OCI-LY1 (cell line): Measurements from ENCODE around the gene RASD2.

Experiments
- H2AFZ ChIP-seq: fragments of 200-600 bp; sonication (generic), shearing (Covaris generic); 2 replicates; pipeline ENCODE4 v1.6.0; 2014; ENCODE audit warnings: antibody characterized with exemption, mild to moderate bottlenecking, low read length
- H3F3A ChIP-seq: fragments of 200-600 bp; sonication (generic), shearing (Covaris generic); 2 replicates; pipeline ENCODE4 v1.6.0; 2014; ENCODE audit warnings: mild to moderate bottlenecking, antibody characterized with exemption, low read length, moderate library complexity; ENCODE audit not compliant: insufficient read depth
- H3K27ac ChIP-seq: fragments of 200-600 bp; sonication (generic); 2 replicates; pipeline ENCODE4 v1.5.1; 2014; ENCODE audit warnings: low read length, mixed run types, mild to moderate bottlenecking, low read depth; ENCODE audit not compliant: poor library complexity, severe bottlenecking
- H3K27me3 ChIP-seq: fragments of 200-600 bp; sonication (generic); 2 replicates; pipeline ENCODE4 v1.6.0; 2014; ENCODE audit warnings: antibody characterized with exemption, mild to moderate bottlenecking, low read length, moderate library complexity; ENCODE audit not compliant: insufficient read depth
- H3K36me3 ChIP-seq: fragments of 200-600 bp; sonication (generic); 2 replicates; pipeline ENCODE4 v1.6.1; 2014; ENCODE audit warnings: mild to moderate bottlenecking, antibody characterized with exemption, low read length, moderate library complexity, mixed read lengths; ENCODE audit not compliant: insufficient read depth
- H3K4me1 ChIP-seq: fragments of 200-600 bp; sonication (generic); 2 replicates; pipeline ENCODE4 v1.5.1; 2014; ENCODE audit warnings: mild to moderate bottlenecking, low read length, moderate library complexity; ENCODE audit not compliant: insufficient read depth, severe bottlenecking
- H3K4me2 ChIP-seq: fragments of 200-600 bp; sonication (generic), shearing (Covaris generic); 2 replicates; pipeline ENCODE4 v1.6.1; 2014; ENCODE audit warnings: low read length
- H3K4me3 ChIP-seq: fragments of 200-600 bp; sonication (generic); 2 replicates; pipeline ENCODE4 v1.5.1; 2014; ENCODE audit warnings: low read length, low read depth, mild to moderate bottlenecking, mixed read lengths; ENCODE audit not compliant: poor library complexity, severe bottlenecking
- H3K79me2 ChIP-seq: fragments of 200-600 bp; shearing (Covaris generic); 2 replicates; pipeline ENCODE4 v1.6.1; 2016; ENCODE audit warnings: mixed run types, low read length, mixed read lengths; ENCODE audit not compliant: insufficient read depth
- H3K9ac ChIP-seq: fragments of 200-600 bp; sonication (generic), shearing (Covaris generic); 2 replicates; pipeline ENCODE4 v1.6.1; 2014; ENCODE audit warnings: mild to moderate bottlenecking, low read length, mixed read lengths
- H3K9me2 ChIP-seq: fragments of 200-600 bp; sonication (generic), shearing (Covaris generic); 2 replicates; pipeline ENCODE4 v1.6.1; 2014; ENCODE audit warnings: low read depth, mild to moderate bottlenecking, low read length, mixed read lengths
- H3K9me3 ChIP-seq: fragments of 200-600 bp; shearing (Covaris generic); 2 replicates; pipeline ENCODE4 v1.6.1; 2014; ENCODE audit warnings: low read length, mixed read lengths
- H4K20me1 ChIP-seq: fragments of 200-600 bp; sonication (generic), shearing (Covaris generic); 2 replicates; pipeline ENCODE4 v1.6.0; 2016; ENCODE audit warnings: mild to moderate bottlenecking, low read length; ENCODE audit not compliant: insufficient read depth
- CTCF ChIP-seq: fragments of 200-600 bp; sonication (generic), shearing (Covaris generic); IDR thresholded peaks from 2 replicates; pipeline ENCODE4 v1.5.1; 2017; ENCODE audit warnings: mild to moderate bottlenecking, antibody characterized with exemption, low read length, moderate library complexity, mixed read lengths
- EZH2 ChIP-seq: fragments of 200-600 bp; sonication (generic), shearing (Covaris generic); IDR thresholded peaks from 2 replicates; pipeline ENCODE4 v1.8.0; 2017; ENCODE audit warnings: borderline replicate concordance, mixed run types, mild to moderate bottlenecking, antibody characterized with exemption, low read length, moderate library complexity, mixed read lengths

The RASD2 gene

GRCh38 chr22:35596821-35597220, 56.2 kb downstream of the RASD2 start:
- Histone ChIP-seq H3K79me2 (no peaks in the 10 kb centered on the region), H3K36me3 (no peaks in the 10 kb centered on the region), H3K9me2 (no peaks in the 10 kb centered on the region), H3K27me3 (peaks cover 3% of the 10 kb centered on the region), H2AFZ (no peak overlapping the region), H3K9me3 (no peaks in the 10 kb centered on the region), H3K4me3 (no peak overlapping the region), H4K20me1 (no peaks in the 10 kb centered on the region), H3K4me2 (no peak overlapping the region), H3K9ac (no peak overlapping the region), H3K27ac (no peak overlapping the region), H3K4me1 (no peaks in the 10 kb centered on the region), H3F3A (no peaks in the 10 kb centered on the region)
- TF ChIP-seq EZH2 (no peak), CTCF (no peak)

DNA sequence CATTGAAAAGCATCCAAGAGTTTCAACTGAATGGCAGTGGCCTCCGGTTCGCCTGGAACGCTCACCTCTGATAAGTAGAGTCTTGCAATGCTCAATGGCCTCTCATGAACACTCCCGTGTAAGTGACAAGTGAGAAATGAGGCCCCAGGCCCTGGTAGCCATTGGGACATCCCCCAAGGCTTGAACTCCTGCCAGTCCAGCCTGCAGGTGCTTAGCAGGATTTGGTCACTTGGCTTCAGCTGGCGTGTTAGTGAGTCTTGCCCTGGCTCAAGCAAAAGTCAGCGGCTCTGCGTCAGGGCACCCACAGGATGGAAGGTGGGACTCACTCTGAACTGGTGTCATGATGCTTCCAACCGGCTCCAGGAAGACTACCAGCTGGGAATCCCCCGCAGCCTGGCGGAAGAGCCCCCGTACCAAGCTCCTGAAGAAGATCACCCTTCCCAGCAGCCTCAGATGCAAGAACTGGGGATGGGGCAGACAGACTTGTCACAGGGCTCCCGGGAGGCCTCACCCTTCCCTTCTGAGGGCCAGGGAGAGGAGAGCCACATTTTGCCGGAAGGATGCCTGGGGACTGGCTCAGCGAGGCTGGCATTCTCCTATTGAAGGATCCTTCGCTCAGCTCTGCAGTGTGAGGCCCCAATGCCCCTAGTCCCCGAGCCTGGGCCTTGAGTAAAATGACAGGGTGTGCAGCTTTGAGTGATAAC, 57.2 kb downstream of the RASD2 start:
- Histone ChIP-seq H3K27ac (no peak overlapping the region), H3K79me2 (no peaks in the 10 kb centered on the region), H3K9me2 (no peaks in the 10 kb centered on the region), H3K36me3 (no peaks in the 10 kb centered on the region), H3K4me3 (no peak overlapping the region), H3K27me3 (peaks cover 3% of the 10 kb centered on the region), H4K20me1 (no peaks in the 10 kb centered on the region), H3K4me1 (no peaks in the 10 kb centered on the region), H2AFZ (no peak overlapping the region), H3K4me2 (no peak overlapping the region), H3F3A (no peaks in the 10 kb centered on the region), H3K9me3 (no peaks in the 10 kb centered on the region), H3K9ac (no peak overlapping the region)
- TF ChIP-seq CTCF (no peak), EZH2 (no peak)

GRCh38 chr22:35598396-35598710, 57.7 kb downstream of the RASD2 start:
- Histone ChIP-seq H3K9me3 (no peaks in the 10 kb centered on the region), H3K4me1 (no peaks in the 10 kb centered on the region), H2AFZ (no peak overlapping the region), H3K27ac (no peak overlapping the region), H3K9me2 (no peaks in the 10 kb centered on the region), H3K9ac (no peak overlapping the region), H4K20me1 (no peaks in the 10 kb centered on the region), H3K27me3 (peaks cover 3% of the 10 kb centered on the region), H3K36me3 (no peaks in the 10 kb centered on the region), H3K4me2 (no peak overlapping the region), H3K79me2 (no peaks in the 10 kb centered on the region), H3K4me3 (no peak overlapping the region), H3F3A (no peaks in the 10 kb centered on the region)
- no peak for TF ChIP-seq CTCF
- no peak for TF ChIP-seq EZH2
